ENCODE results near the gene POP4.

Gene POP4

DNA sequence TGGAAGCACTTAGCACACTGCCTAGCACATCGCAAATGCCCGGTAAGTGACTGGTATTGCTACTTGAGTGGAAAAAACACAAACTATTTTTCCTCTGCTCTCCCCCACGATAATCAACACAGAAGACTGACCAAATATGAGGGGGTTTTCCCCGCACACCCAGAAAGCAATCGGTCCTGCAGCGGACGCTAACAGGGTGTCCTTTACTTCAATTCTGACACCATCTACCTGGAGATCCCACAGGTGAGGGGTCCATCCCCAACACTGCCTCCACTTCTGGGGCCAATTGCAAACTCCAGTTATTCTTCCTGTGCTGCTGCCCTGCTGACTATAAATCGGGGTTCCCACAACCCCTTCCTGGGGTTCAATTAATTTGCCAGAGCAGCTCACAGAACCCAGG, 33.0 kb downstream of the POP4 start:
- Histone ChIP-seq H3K4me2 (ENCODE audit: low read length) (no peak overlapping the region), H3K36me3 (ENCODE audit: insufficient read depth, low read length) (no peaks in the 10 kb centered on the region), H2AFZ (ENCODE audit: low read length) (no peak overlapping the region), H3K4me1 (ENCODE audit: insufficient read depth, low read length, severe bottlenecking) (no peaks in the 10 kb centered on the region), H3K27me3 (ENCODE audit: insufficient read depth, low read length) (no peaks in the 10 kb centered on the region), H4K20me1 (ENCODE audit: insufficient read depth, low read length) (no peaks in the 10 kb centered on the region), H3K79me2 (ENCODE audit: insufficient read depth, low read length) (no peaks in the 10 kb centered on the region), H3K27ac (ENCODE audit: low read depth, low read length, poor library complexity, severe bottlenecking) (no peak overlapping the region), H3K9me3 (ENCODE audit: low read length) (no peaks in the 10 kb centered on the region), H3F3A (ENCODE audit: insufficient read depth, low read length) (no peaks in the 10 kb centered on the region), H3K9ac (ENCODE audit: low read length) (no peak overlapping the region), H3K9me2 (ENCODE audit: low read depth, low read length) (no peaks in the 10 kb centered on the region), H3K4me3 (ENCODE audit: low read depth, low read length, poor library complexity, severe bottlenecking) (no peak overlapping the region)
- TF ChIP-seq EZH2 (IDR thresholded peaks at IDR 0.05; ENCODE audit: borderline replicate concordance, low read length), result no peak
- TF ChIP-seq, protein P1, sequence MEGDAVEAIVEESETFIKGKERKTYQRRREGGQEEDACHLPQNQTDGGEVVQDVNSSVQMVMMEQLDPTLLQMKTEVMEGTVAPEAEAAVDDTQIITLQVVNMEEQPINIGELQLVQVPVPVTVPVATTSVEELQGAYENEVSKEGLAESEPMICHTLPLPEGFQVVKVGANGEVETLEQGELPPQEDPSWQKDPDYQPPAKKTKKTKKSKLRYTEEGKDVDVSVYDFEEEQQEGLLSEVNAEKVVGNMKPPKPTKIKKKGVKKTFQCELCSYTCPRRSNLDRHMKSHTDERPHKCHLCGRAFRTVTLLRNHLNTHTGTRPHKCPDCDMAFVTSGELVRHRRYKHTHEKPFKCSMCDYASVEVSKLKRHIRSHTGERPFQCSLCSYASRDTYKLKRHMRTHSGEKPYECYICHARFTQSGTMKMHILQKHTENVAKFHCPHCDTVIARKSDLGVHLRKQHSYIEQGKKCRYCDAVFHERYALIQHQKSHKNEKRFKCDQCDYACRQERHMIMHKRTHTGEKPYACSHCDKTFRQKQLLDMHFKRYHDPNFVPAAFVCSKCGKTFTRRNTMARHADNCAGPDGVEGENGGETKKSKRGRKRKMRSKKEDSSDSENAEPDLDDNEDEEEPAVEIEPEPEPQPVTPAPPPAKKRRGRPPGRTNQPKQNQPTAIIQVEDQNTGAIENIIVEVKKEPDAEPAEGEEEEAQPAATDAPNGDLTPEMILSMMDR (IDR thresholded peaks at IDR 0.05; ENCODE audit: low read length), result no peak

DNA sequence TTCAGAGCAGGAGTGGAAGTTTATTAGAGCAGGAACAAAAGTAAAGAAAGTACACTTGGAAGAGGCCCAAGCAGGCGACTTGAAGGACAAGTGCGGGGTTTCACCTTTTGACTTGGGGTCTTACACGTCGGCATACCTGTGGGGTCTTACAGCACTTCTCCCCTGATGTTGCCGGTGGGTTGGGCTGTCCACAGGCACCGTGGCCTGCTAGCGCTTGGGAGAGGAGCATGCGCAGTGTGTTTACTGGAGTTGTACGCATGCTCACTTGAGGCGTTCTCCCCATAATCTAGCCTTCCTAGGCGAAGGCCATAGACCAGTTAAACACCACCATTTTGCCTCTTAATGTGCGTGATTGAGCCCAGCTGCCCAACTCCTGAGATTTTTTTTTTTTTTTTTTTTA, 34.1 kb downstream of the POP4 start:
- Histone ChIP-seq H3K9me2 (ENCODE audit: low read depth, low read length) (no peaks in the 10 kb centered on the region), H3K79me2 (ENCODE audit: insufficient read depth, low read length) (no peaks in the 10 kb centered on the region), H3K27me3 (ENCODE audit: insufficient read depth, low read length) (no peaks in the 10 kb centered on the region), H4K20me1 (ENCODE audit: insufficient read depth, low read length) (no peaks in the 10 kb centered on the region), H2AFZ (ENCODE audit: low read length) (no peak overlapping the region), H3K4me2 (ENCODE audit: low read length) (no peak overlapping the region), H3K9ac (ENCODE audit: low read length) (no peak overlapping the region), H3F3A (ENCODE audit: insufficient read depth, low read length) (no peaks in the 10 kb centered on the region), H3K36me3 (ENCODE audit: insufficient read depth, low read length) (no peaks in the 10 kb centered on the region), H3K4me3 (ENCODE audit: low read depth, low read length, poor library complexity, severe bottlenecking) (no peak overlapping the region), H3K27ac (ENCODE audit: low read depth, low read length, poor library complexity, severe bottlenecking) (no peak overlapping the region), H3K9me3 (ENCODE audit: low read length) (no peaks in the 10 kb centered on the region), H3K4me1 (ENCODE audit: insufficient read depth, low read length, severe bottlenecking) (no peaks in the 10 kb centered on the region)
- TF ChIP-seq EZH2 (IDR thresholded peaks at IDR 0.05; ENCODE audit: borderline replicate concordance, low read length), result no peak
- TF ChIP-seq, protein P1 (IDR thresholded peaks at IDR 0.05; ENCODE audit: low read length), result no peak

DNA sequence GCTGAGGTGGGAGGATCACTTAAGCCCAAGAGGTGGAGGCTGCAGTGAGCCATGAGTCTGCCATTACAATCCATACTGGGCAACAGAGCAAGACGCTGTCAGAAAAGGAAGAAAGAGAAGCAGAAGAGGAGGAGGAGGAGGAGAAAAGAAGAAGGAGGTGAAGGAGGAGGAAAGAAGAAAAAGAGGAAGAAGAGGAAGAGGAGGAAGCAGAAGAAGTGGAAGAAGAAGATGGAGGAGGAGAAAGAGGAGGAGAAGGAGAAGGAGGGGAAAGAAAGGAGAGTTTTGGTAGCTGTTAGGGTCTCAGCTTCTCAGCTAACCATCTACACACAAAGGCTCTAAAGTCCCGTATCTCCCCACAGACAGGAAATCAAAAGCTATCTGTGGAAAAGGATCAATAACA, 35.5 kb downstream of the POP4 start:
- no peak for TF ChIP-seq EZH2 (IDR thresholded peaks at IDR 0.05; ENCODE audit: borderline replicate concordance, low read length)
- TF ChIP-seq, protein P1 (IDR thresholded peaks at IDR 0.05; ENCODE audit: low read length), result no peak
- Histone ChIP-seq H3K79me2 (ENCODE audit: insufficient read depth, low read length) (no peaks in the 10 kb centered on the region), H3K27me3 (ENCODE audit: insufficient read depth, low read length) (no peaks in the 10 kb centered on the region), H3K4me2 (ENCODE audit: low read length) (no peak overlapping the region), H3K27ac (ENCODE audit: low read depth, low read length, poor library complexity, severe bottlenecking) (no peak overlapping the region), H3K9me2 (ENCODE audit: low read depth, low read length) (no peaks in the 10 kb centered on the region), H3K36me3 (ENCODE audit: insufficient read depth, low read length) (no peaks in the 10 kb centered on the region), H3K4me1 (ENCODE audit: insufficient read depth, low read length, severe bottlenecking) (no peaks in the 10 kb centered on the region), H2AFZ (ENCODE audit: low read length) (no peak overlapping the region), H3K9me3 (ENCODE audit: low read length) (no peaks in the 10 kb centered on the region), H3K9ac (ENCODE audit: low read length) (no peak overlapping the region), H3F3A (ENCODE audit: insufficient read depth, low read length) (no peaks in the 10 kb centered on the region), H4K20me1 (ENCODE audit: insufficient read depth, low read length) (no peaks in the 10 kb centered on the region), H3K4me3 (ENCODE audit: low read depth, low read length, poor library complexity, severe bottlenecking) (no peak overlapping the region)
